ENCODE results near the gene NRBF2. TPM values are rescaled to one million over a fixed set of nuclear protein-coding genes. Genes with fewer than 3 reads are reported as not detected.
"Not testable (repeated sequence)": the region's sequence is repeated elsewhere in the genome, so short reads cannot be mapped to it uniquely, and the experiment has no call there.

The NRBF2 gene
- total and polyA plus RNA-seq, 2 experiments from 2014 or later = 22.9 to 38.3 TPM

DNA sequence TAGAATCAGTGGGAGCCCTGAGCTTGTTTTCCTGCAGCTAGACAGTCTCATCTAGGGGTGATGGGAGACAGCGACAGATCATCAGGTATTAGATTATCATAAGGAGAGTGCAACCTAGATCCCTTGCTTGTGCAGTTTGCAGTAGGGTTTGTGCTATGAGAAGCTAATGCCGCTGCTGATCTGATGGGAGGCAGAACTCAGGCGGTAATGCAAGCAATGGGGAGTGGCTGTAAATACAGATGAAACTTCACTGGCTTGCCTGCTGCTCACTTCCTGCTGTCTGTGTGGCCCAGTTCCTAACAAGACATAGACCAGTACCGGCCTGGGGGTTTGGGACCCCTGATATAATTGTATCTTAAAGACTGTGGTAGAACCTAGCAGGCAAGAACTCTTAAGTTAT lies 17.6 kb downstream of the NRBF2 start (continued):
- no peak for TF ChIP-seq NANOG (IDR thresholded peaks at IDR 0.05; ENCODE audit: borderline replicate concordance)

GRCh38 chr10:63153868-63154545 lies 20.9 kb downstream of the NRBF2 start:
- H3K4me1 Mint-ChIP-seq; H3K9me3 Mint-ChIP-seq; H3K27me3 ChIP-seq (ENCODE audit: insufficient read depth); H3K9me2 ChIP-seq (ENCODE audit: insufficient read depth); H3K4me2 ChIP-seq; H2AFZ ChIP-seq; H3K4me1 ChIP-seq (ENCODE audit: insufficient read depth); H3K27me3 Mint-ChIP-seq (ENCODE audit: insufficient read depth, low read depth, poor library complexity); H3K4me3 Mint-ChIP-seq; H3K27ac Mint-ChIP-seq; H3F3A ChIP-seq (replicated peaks; ENCODE audit: low read depth); DNase-seq (ENCODE audit: low spot score); H3K4me3 ChIP-seq; ATAC-seq; H3K27ac ChIP-seq (ENCODE audit: low read depth); H4K20me1 ChIP-seq (replicated peaks; ENCODE audit: insufficient read depth): not testable (repeated sequence)
- peaks cover 47% of the 10 kb centered on the region for H3K36me3 Mint-ChIP-seq (ENCODE audit: low read depth)
- Histone ChIP-seq H3K36me3 (ENCODE audit: insufficient read depth) (peaks cover 19% of the 10 kb centered on the region), H3K79me2 (replicated peaks; ENCODE audit: insufficient read depth) (peaks cover 26% of the 10 kb centered on the region)

DNA sequence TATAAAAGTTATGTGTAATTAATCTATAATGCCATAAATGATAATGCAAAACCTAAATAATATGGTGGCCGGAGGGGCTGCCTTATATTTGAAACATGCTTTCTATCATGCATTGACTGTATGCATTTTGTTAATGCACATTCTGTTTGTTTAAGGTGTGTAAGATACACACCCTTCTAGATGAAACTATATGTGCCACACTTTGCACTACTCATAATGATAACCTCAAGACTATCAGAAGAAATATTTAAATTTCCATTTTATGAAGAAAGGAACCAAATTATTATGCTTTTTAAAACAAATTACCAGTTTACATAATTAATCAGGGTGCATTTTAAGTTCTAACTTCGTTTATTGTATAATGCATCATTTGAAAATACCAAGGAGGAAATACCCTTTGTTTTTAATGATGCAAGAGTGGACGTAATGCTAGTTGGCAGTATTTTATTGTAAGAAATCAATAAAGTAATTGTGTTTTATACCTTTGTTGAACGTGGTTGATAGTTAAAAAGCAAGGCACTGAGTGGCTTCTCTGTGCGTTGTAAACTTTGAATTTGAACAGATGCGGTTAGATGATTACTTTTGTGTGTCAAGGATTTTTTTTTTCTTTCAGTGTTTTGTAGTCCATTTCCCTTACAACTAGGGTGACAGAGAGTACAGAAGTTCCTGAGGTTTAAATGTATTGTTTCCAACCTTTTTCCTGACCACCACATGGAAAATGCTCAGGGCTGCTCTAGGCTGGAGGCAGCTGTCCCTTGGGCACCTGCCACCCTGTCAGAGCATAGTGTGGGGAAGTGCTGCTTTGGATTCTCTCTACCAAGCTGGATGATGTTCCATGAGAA lies 21.6 kb downstream of the NRBF2 start:
- Histone ChIP-seq H2AFZ (no peak overlapping the region), H3K27me3 (ENCODE audit: insufficient read depth) (no peaks in the 10 kb centered on the region), H3K27ac (ENCODE audit: low read depth) (no peak overlapping the region), H3F3A (replicated peaks; ENCODE audit: low read depth) (no peaks in the 10 kb centered on the region), H3K4me3 (no peak overlapping the region), H3K36me3 (ENCODE audit: insufficient read depth) (peaks cover 19% of the 10 kb centered on the region), H4K20me1 (replicated peaks; ENCODE audit: insufficient read depth) (peaks cover 5% of the 10 kb centered on the region; the same call in 1 of the 2 replicates), H3K79me2 (replicated peaks; ENCODE audit: insufficient read depth) (peaks cover 18% of the 10 kb centered on the region), H3K4me1 (ENCODE audit: insufficient read depth) (no peaks in the 10 kb centered on the region), H3K4me2 (no peak overlapping the region), H3K9me2 (ENCODE audit: insufficient read depth) (no peaks in the 10 kb centered on the region)
- H3K36me3 Mint-ChIP-seq (ENCODE audit: low read depth) = peaks cover 44% of the 10 kb centered on the region
- ATAC-seq = no peak
- 0 out of 2 replicates have a peak overlapping the region, but pooled peaks have one; percentile 12 for H3K27ac Mint-ChIP-seq
- DNase-seq (ENCODE audit: low spot score) = no peak
- H3K9me3 Mint-ChIP-seq = no peaks in the 10 kb centered on the region
- H3K4me1 Mint-ChIP-seq = no peaks in the 10 kb centered on the region
- peaks cover 5% of the 10 kb centered on the region for H3K27me3 Mint-ChIP-seq (ENCODE audit: insufficient read depth, low read depth, poor library complexity)
- H3K4me3 Mint-ChIP-seq = no peak overlapping the region
- TF ChIP-seq ZNF462 (CRISPR knock-in tag; IDR thresholded peaks at IDR 0.05) (no peak), EZH2 (IDR thresholded peaks at IDR 0.05; ENCODE audit: low read depth, unreplicated experiment) (no peak), STAT1 (IDR thresholded peaks at IDR 0.05; ENCODE audit: unreplicated experiment) (no peak), ZNF331 (CRISPR knock-in tag; IDR thresholded peaks at IDR 0.05; ENCODE audit: low read depth) (no peak), EZH2phosphoT487 (IDR thresholded peaks at IDR 0.05; ENCODE audit: unreplicated experiment) (no peak), CREB1 (CRISPR knock-in tag; IDR thresholded peaks at IDR 0.05; ENCODE audit: low read depth) (no peak), ZNF114 (CRISPR knock-in tag; IDR thresholded peaks at IDR 0.05) (no peak)
- TF ChIP-seq, protein P1, sequence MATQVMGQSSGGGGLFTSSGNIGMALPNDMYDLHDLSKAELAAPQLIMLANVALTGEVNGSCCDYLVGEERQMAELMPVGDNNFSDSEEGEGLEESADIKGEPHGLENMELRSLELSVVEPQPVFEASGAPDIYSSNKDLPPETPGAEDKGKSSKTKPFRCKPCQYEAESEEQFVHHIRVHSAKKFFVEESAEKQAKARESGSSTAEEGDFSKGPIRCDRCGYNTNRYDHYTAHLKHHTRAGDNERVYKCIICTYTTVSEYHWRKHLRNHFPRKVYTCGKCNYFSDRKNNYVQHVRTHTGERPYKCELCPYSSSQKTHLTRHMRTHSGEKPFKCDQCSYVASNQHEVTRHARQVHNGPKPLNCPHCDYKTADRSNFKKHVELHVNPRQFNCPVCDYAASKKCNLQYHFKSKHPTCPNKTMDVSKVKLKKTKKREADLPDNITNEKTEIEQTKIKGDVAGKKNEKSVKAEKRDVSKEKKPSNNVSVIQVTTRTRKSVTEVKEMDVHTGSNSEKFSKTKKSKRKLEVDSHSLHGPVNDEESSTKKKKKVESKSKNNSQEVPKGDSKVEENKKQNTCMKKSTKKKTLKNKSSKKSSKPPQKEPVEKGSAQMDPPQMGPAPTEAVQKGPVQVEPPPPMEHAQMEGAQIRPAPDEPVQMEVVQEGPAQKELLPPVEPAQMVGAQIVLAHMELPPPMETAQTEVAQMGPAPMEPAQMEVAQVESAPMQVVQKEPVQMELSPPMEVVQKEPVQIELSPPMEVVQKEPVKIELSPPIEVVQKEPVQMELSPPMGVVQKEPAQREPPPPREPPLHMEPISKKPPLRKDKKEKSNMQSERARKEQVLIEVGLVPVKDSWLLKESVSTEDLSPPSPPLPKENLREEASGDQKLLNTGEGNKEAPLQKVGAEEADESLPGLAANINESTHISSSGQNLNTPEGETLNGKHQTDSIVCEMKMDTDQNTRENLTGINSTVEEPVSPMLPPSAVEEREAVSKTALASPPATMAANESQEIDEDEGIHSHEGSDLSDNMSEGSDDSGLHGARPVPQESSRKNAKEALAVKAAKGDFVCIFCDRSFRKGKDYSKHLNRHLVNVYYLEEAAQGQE (IDR thresholded peaks at IDR 0.05; ENCODE audit: unreplicated experiment) = no peak
